Activated B cell treated with CpG ODN at 0.5 μM for 24 hours (primary cell): ENCODE data around the gene BAIAP2L1. TPM values are rescaled to one million over a fixed set of nuclear protein-coding genes. Genes with fewer than 3 reads are reported as not detected.

ENCODE experiments used
- ATAC-seq: fragments of 200-7000 bp; cut with Tn5 transposase; one replicate; pipeline ENCODE4 v1.10.0; 2021; ENCODE audit warnings: low read depth, mild to moderate bottlenecking, moderate library complexity
- CTCF ChIA-PET: fragments of 350-600 bp; sonication (Branson Sonifier 250); formaldehyde crosslinking; loops from one replicate; lab custom pipeline; 2021; ENCODE audit warnings: antibody characterized with exemption; lab: Charles Lee
- POLR2A ChIA-PET: fragments of 350-600 bp; sonication (Branson Sonifier 250); formaldehyde crosslinking; loops from one replicate; lab custom pipeline; 2021; ENCODE audit warnings: antibody characterized with exemption; lab: Charles Lee
- DNase-seq: peaks from one replicate; pipeline ENCODE4 v3.0.0; 2022
- H3K27ac Mint-ChIP-seq: one replicate; pipeline ENCODE4 v1.8.0; 2020; ENCODE audit warnings: mixed read lengths
- H3K27me3 Mint-ChIP-seq: one replicate; pipeline ENCODE4 v1.8.0; 2021; ENCODE audit warnings: mixed read lengths
- H3K36me3 Mint-ChIP-seq: one replicate; pipeline ENCODE4 v1.8.0; 2021; ENCODE audit warnings: low read depth, mixed read lengths
- H3K4me1 Mint-ChIP-seq: one replicate; pipeline ENCODE4 v1.8.0; 2021; ENCODE audit warnings: mixed read lengths
- H3K4me3 Mint-ChIP-seq: one replicate; pipeline ENCODE4 v1.8.0; 2020; ENCODE audit warnings: mild to moderate bottlenecking, mixed read lengths
- H3K9me3 Mint-ChIP-seq: one replicate; pipeline ENCODE4 v1.8.0; 2020; ENCODE audit warnings: mixed read lengths
- intact Hi-C: fragments of 100-400 bp; cut with micrococcal nuclease; formaldehyde crosslinking; loops from one replicate; pipeline ENCODE4 v1.15.1; 2024
- total RNA-seq: library from RNA; stranded (reverse); gene quantifications from 2 replicates; pipeline ENCODE4 v1.2.3, GENCODE V29; 2022
- TF ChIP-seq, protein P1 (sequence below): fragments of 200-600 bp; IDR thresholded peaks from one replicate; pipeline ENCODE4 v1.8.0; 2022; ENCODE audit warnings: antibody characterized with exemption, mild to moderate bottlenecking

Gene BAIAP2L1
- total RNA-seq, 1 donor from 2014 or later, result 8.1 TPM

DNA sequence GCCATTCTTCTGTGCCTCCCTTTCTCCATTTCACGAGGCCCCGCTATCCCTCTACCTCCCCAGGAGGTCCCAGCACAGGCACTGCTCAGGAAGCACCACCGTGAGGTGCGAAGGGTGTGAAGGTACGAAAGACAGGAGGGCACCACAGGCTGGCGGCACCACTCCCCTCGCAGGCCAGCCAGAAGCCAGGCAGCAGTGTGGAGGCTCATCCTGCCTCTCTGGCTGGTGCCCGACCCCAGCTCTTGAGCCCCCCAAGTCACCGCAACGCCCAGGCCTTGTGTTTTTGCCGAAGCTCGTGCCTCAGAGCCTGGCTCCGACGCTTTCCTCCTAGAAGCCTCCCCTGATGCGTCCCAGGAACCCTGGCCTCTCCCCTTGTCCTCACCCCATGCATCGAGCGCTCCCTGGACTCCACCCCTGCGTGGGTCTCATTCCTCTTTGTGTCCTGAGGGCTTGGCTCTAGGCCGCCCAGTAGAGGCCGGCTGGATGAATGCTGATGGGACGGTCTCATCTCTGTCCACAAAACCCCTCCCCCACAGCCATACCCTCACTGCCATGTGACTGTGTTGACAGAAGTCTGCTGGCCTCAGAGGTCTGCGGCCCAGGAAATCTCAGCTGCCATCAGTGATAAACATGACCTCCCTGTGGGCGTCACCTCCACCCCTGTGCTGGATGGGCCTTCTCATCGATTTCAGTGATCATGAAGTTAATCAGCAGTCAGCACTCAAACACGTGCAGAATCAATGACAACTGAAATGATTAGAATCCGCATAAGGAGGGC lies 100.1 kb downstream of the BAIAP2L1 start:
- H3K36me3 Mint-ChIP-seq, result peaks cover 4% of the 10 kb centered on the region
- intact Hi-C loops, result no loop called here
- ChIA-PET POLR2A (no interaction called here), CTCF (no interaction called here)
- no peak overlapping the region for H3K4me3 Mint-ChIP-seq
- TF ChIP-seq, protein P1, sequence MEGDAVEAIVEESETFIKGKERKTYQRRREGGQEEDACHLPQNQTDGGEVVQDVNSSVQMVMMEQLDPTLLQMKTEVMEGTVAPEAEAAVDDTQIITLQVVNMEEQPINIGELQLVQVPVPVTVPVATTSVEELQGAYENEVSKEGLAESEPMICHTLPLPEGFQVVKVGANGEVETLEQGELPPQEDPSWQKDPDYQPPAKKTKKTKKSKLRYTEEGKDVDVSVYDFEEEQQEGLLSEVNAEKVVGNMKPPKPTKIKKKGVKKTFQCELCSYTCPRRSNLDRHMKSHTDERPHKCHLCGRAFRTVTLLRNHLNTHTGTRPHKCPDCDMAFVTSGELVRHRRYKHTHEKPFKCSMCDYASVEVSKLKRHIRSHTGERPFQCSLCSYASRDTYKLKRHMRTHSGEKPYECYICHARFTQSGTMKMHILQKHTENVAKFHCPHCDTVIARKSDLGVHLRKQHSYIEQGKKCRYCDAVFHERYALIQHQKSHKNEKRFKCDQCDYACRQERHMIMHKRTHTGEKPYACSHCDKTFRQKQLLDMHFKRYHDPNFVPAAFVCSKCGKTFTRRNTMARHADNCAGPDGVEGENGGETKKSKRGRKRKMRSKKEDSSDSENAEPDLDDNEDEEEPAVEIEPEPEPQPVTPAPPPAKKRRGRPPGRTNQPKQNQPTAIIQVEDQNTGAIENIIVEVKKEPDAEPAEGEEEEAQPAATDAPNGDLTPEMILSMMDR, result no peak
- ATAC-seq (no peak), DNase-seq (no peak)
- no peaks in the 10 kb centered on the region for H3K27me3 Mint-ChIP-seq
- H3K4me1 Mint-ChIP-seq, result no peaks in the 10 kb centered on the region
- H3K9me3 Mint-ChIP-seq, result no peaks in the 10 kb centered on the region
- no peak overlapping the region for H3K27ac Mint-ChIP-seq

DNA sequence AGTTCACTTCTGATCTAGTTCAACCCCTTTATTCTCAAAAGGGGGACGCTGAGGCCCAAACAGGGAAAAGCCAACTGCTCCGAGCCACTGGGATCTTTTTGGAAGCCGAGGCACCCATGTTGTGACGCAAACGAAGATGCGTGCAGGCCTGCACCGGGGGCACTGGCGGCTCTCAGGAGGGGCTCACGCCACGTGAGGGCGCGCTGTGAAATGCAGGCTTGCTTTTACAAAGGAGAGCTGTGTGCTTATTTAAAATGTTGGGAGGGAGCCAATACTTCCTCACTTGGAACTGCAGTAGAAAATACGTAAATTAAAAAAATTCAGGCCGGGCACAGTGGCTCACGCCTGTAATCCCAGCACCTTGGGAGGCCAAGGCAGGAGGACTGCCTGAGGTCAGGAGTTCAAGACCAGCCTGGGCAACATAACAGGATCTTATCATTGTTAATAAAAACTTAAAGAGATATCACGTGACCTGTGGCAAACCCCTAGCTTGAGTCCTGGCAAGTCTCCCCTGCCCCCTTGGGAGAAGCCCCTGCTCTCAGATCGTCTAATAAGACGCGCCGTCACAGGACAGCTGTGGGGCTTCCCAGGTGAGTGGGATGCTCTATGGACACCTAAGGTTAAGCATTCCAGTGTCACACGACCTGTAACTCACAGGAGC lies 103.1 kb downstream of the BAIAP2L1 start:
- H3K4me1 Mint-ChIP-seq, result no peaks in the 10 kb centered on the region

DNA sequence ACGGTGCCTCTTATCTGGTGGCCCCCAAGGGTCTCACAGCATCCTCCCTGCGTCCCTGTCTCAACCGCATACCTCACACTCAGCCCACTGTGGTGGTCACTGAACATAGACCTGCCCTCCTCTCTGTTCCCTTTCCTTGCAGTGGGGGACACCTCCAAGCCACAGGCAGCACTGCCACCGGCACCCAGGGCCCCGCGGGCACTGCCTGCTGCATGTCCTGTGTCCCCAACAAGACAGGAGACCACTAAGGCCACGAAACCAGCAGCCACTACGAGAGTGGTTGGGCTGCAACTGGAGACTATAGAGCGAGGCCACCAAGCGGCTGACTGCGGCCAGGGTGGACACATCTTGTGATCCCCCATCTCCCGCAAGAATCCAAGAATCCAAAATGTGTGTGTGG lies 104.1 kb downstream of the BAIAP2L1 start:
- ChIA-PET POLR2A (no interaction called here), CTCF (no interaction called here)
- H3K4me3 Mint-ChIP-seq, result no peak overlapping the region
- H3K9me3 Mint-ChIP-seq, result no peaks in the 10 kb centered on the region
- H3K4me1 Mint-ChIP-seq, result no peaks in the 10 kb centered on the region
- no peak overlapping the region for H3K27ac Mint-ChIP-seq
- peaks cover 21% of the 10 kb centered on the region for H3K36me3 Mint-ChIP-seq
- TF ChIP-seq, protein P1, result no peak
- DNase-seq (no peak), ATAC-seq (no peak)
- intact Hi-C loops, result no loop called here
- H3K27me3 Mint-ChIP-seq, result no peaks in the 10 kb centered on the region

More for the DNA sequence above, 103.1 kb downstream of the BAIAP2L1 start:
- Mint-ChIP-seq H3K9me3 (no peaks in the 10 kb centered on the region), H3K36me3 (peaks cover 12% of the 10 kb centered on the region), H3K27ac (no peak overlapping the region), H3K27me3 (no peaks in the 10 kb centered on the region), H3K4me3 (no peak overlapping the region)
- DNase-seq (no peak), ATAC-seq (no peak)
- intact Hi-C loops, result no loop called here
- TF ChIP-seq, protein P1, result no peak
- ChIA-PET CTCF (no interaction called here), POLR2A (no interaction called here)

DNA sequence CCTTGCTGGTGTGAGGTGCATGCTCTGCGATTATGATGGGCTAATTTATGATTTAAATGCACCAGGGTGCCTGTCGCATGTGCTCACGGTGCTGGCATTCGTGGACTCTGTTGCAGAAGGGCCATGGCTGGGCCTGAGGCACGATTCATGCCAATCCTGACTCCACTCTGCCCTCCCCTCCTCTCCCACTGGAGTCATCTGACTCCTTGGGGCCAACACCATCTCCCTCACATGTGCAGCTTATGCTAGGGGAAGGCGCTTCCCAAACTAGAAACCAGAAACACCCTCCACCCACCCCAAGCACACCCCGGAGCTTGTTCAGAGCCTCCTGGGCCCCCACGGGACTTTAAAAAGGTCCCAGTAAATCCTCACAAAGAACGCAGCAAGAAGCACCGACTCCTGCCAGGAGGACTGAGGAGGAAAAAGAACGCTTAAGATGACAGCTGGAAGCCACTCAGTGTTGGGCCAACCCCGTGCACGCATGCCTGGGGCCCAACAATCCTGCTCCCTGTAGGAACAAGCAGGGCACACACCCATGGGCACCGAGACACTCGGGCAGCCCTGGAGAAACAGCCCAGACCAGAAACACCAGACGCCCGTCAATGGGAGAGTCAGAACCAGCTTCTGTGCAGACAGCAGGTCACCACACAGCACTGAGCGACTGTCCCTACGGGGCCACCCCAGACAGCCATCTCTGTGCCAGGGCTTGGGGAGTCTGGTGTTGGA lies 105.3 kb downstream of the BAIAP2L1 start:
- TF ChIP-seq, protein P1, result no peak
- POLR2A ChIA-PET, result no interaction called here
- DNase-seq (no peak), ATAC-seq (no peak)
- Mint-ChIP-seq H3K9me3 (no peaks in the 10 kb centered on the region), H3K27ac (no peak overlapping the region), H3K4me1 (no peaks in the 10 kb centered on the region), H3K4me3 (no peak overlapping the region), H3K27me3 (no peaks in the 10 kb centered on the region), H3K36me3 (peaks cover 30% of the 10 kb centered on the region)
- CTCF ChIA-PET, result interaction anchor here (0.9 to 1.4 kb wide), 2 partner anchors 106 to 450 kb away, joined by 3 to 5 read pairs; no protein-coding TSS in a partner anchor
- intact Hi-C loops, result loop anchor here (1.0 to 2.0 kb wide), 3 partner anchors 106 to 545 kb away; partner anchors contain the start of gene BAIAP2L1
